AG04449 (cell line): ENCODE results near the gene GABBR1.
A peak's percentile ranks its signal among the peaks of the same experiment; 100 is the strongest.

Source experiments
- CTCF ChIA-PET: fragments of 350-600 bp; formaldehyde crosslinking; extraction: SDS; loops from one replicate; lab custom pipeline; 2021; ENCODE audit warnings: antibody characterized with exemption; lab: Yijun Ruan, JAX
- POLR2A ChIA-PET: fragments of 400-600, 350-600 bp; formaldehyde crosslinking; extraction: SDS; loops from one replicate; lab custom pipeline; 2020; ENCODE audit warnings: antibody characterized with exemption, inconsistent platforms; lab: Yijun Ruan, JAX
- DNase-seq: peaks from one replicate; pipeline ENCODE4 v3.0.0-alpha.2; 2010; ENCODE audit warnings: low read depth, low spot score
- H3K4me3 ChIP-seq: 2 replicates; pipeline ENCODE4 v1.5.1; 2011; ENCODE audit warnings: low read depth, mild to moderate bottlenecking, control low read depth, low read length
- TF ChIP-seq, protein P1 (sequence below): IDR thresholded peaks from one replicate; pipeline ENCODE4 v1.5.1; 2011; ENCODE audit warnings: mild to moderate bottlenecking, moderate library complexity, low read length, control low read depth, inconsistent platforms; ENCODE audit not compliant: insufficient read depth; ENCODE audit errors: missing control alignments

GABBR1 gene

DNA sequence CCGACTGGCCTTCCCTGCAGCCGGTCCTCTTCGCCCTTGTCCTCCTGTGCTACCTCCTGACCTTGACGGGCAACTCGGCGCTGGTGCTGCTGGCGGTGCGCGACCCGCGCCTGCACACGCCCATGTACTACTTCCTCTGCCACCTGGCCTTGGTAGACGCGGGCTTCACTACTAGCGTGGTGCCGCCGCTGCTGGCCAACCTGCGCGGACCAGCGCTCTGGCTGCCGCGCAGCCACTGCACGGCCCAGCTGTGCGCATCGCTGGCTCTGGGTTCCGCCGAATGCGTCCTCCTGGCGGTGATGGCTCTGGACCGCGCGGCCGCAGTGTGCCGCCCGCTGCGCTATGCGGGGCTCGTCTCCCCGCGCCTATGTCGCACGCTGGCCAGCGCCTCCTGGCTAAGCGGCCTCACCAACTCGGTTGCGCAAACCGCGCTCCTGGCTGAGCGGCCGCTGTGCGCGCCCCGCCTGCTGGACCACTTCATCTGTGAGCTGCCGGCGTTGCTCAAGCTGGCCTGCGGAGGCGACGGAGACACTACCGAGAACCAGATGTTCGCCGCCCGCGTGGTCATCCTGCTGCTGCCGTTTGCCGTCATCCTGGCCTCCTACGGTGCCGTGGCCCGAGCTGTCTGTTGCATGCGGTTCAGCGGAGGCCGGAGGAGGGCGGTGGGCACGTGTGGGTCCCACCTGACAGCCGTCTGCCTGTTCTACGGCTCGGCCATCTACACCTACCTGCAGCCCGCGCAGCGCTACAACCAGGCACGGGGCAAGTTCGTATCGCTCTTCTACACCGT, 79.5 kb downstream of the GABBR1 start:
- CTCF ChIA-PET = no interaction called here
- peak overlapping the region; percentile 3; the same call in 1 of the 2 replicates for H3K4me3 ChIP-seq
- POLR2A ChIA-PET = no interaction called here

DNA sequence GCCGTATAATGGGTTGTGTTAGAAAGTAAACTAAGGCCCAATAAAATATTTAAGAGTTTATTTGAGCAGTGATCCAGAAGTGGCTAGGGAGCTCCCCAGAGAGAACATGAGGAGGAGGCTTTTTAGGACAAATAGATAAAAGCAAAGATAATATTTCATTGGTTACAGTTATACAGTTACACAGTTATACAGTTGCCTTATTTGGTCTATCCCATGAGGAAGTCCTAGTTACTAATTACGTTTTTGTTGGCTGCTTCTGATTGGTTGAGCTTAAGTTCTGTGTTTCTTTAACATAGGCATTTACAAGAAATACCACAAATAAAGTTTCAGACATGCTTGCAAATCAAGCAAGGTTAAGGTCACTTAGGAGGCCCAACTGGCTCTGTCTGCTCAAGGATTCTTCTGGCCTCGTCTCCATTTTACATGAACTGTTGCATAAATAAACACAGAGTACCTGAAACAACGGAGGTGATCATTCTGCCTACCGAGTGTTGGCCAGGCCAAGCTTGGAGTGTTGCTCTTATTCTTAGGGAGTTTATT, 80.4 kb downstream of the GABBR1 start:
- POLR2A ChIA-PET = no interaction called here
- CTCF ChIA-PET = no interaction called here
- TF ChIP-seq, protein P1, sequence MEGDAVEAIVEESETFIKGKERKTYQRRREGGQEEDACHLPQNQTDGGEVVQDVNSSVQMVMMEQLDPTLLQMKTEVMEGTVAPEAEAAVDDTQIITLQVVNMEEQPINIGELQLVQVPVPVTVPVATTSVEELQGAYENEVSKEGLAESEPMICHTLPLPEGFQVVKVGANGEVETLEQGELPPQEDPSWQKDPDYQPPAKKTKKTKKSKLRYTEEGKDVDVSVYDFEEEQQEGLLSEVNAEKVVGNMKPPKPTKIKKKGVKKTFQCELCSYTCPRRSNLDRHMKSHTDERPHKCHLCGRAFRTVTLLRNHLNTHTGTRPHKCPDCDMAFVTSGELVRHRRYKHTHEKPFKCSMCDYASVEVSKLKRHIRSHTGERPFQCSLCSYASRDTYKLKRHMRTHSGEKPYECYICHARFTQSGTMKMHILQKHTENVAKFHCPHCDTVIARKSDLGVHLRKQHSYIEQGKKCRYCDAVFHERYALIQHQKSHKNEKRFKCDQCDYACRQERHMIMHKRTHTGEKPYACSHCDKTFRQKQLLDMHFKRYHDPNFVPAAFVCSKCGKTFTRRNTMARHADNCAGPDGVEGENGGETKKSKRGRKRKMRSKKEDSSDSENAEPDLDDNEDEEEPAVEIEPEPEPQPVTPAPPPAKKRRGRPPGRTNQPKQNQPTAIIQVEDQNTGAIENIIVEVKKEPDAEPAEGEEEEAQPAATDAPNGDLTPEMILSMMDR = no peak
- DNase-seq = peak; percentile 49
- H3K4me3 ChIP-seq = no peak overlapping the region

More for the DNA sequence above, 79.5 kb downstream of the GABBR1 start:
- TF ChIP-seq, protein P1 = peak; percentile 1
- DNase-seq = no peak

DNA sequence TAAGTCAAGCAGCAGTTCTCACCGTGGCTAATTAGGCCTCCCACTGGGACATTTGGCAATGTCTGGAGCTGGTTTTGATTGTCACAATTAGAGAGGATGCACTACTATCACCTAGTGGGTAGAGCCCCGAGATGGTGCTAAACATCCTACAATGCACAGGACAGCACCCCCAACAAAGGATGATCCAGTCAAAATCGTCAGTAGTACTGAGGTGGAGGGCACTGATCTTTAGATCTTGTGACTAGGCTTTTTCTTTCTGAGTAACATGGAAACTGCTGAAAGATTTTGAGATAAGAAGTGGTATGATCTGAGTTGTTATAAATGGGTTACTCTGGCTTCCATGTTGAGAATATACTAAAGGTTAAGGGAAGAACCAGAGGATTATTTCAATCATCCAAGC, 85.4 kb downstream of the GABBR1 start:
- ChIA-PET CTCF (no interaction called here), POLR2A (no interaction called here)
- TF ChIP-seq, protein P1 = no peak
- H3K4me3 ChIP-seq = no peak overlapping the region
- no peak for DNase-seq

DNA sequence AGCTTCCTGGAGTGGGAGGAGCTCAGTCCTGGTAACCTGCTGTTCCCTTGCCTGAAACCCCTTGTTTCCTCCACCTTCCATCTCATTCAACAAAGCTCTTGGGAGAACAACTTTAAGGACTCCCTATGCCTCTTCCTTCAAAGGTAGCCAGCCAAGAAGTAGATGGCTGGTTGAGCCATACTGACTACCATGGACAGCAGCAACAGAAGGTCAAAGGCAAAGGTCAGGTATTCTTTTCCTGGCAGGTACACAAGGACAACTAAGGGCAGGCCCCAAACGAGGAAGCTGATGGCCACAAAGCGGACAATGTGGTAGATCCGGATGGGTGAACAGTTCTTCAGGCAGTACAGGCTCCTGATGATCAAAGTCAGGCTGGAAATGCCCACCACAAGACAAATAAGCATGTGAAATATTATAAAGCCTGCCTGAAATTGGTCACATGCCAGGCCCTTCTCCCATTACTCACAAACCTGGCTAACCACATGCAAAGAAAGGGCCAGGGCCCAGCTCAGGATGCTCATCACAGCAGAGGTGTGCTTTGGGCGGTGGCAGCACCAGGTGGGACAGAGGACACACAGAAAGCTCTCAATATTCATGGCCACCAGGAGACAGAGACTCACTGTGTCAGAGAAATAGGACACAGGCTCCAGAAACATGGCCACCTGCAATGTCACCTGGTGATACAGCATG, 95.1 kb downstream of the GABBR1 start:
- DNase-seq = no peak
- TF ChIP-seq, protein P1 = no peak
- POLR2A ChIA-PET = no interaction called here
- CTCF ChIA-PET = no interaction called here
- H3K4me3 ChIP-seq = no peak overlapping the region

DNA sequence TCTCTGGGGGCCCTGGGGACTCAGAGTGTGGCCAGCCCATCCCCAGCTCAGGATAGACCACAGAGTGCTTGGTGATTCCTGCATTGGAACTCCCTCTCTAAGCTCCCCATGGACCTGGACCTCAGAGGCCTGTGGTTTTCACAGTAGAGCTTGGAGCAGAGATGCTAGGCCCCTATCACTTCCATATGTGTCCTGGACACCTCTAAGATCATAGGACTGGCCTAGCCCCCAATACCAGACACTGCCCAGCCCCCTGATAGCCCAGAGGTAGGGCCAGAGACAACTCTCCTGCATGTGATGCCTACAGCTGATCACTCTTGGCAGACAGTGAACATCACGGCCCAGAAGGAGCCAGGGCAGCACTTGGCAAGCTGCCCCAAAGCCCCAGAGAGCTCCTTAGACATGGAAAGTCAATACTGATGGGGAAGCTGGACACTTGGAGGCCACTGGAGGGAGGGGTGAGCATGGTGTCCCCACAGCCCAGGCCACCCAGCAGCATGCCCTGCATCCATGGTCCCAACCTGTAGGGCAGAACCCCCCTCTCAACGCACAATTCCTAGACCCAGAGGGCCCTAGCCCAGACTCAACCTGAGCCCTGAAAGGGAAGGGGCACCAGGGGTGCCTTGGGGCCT, 100.5 kb downstream of the GABBR1 start:
- ChIA-PET POLR2A (no interaction called here), CTCF (no interaction called here)
- no peak overlapping the region for H3K4me3 ChIP-seq
- DNase-seq = no peak
- TF ChIP-seq, protein P1 = no peak

DNA sequence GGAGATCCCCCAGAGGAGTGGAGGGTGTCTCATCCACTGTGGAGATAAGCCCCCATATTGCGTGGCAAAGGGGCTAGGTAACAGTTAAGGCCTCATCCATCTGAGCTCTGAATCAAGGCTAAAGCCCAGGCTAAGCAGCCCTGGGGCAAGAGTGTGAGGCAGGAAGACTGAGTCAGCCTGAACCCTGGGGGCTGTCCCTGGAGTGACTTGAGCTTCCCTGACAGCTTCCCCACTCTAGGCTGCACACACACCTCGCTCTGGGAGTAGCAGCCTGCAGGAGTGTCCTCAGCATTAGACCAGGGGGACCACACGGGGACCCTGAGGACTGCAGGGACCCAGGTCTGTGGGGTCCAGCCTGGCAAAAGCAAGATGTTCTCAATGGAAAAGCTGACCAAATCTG, 101.3 kb downstream of the GABBR1 start:
- TF ChIP-seq, protein P1 = no peak
- POLR2A ChIA-PET = no interaction called here
- no peak overlapping the region for H3K4me3 ChIP-seq
- DNase-seq = no peak
- CTCF ChIA-PET = no interaction called here
